ENCODE measurements around the gene PDE5A.

DNA sequence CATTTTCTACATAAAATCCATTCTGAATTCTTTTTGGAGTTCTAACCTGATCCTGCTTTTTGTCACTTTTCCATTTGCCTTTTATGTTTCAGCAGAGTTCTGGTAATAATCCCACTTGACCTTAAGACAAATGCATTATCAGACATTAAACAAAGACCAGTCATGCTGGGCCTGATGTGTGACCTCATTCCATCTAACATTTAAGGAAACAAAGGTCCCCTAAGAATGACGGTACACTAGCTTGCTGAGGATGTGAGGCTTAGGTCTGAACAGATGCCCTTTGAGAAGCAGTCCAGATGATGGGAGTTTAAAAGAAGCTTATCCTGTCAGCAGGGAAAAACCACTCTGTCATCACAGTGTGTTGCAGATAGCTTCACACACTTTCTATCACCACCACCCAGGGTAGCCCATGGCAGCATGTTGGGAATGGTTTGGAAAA lies 38.1 kb upstream of the PDE5A start:
- TF ChIP-seq, protein P1, sequence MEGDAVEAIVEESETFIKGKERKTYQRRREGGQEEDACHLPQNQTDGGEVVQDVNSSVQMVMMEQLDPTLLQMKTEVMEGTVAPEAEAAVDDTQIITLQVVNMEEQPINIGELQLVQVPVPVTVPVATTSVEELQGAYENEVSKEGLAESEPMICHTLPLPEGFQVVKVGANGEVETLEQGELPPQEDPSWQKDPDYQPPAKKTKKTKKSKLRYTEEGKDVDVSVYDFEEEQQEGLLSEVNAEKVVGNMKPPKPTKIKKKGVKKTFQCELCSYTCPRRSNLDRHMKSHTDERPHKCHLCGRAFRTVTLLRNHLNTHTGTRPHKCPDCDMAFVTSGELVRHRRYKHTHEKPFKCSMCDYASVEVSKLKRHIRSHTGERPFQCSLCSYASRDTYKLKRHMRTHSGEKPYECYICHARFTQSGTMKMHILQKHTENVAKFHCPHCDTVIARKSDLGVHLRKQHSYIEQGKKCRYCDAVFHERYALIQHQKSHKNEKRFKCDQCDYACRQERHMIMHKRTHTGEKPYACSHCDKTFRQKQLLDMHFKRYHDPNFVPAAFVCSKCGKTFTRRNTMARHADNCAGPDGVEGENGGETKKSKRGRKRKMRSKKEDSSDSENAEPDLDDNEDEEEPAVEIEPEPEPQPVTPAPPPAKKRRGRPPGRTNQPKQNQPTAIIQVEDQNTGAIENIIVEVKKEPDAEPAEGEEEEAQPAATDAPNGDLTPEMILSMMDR (IDR thresholded peaks at IDR 0.05): no peak
- no peak for TF ChIP-seq POLR2A (IDR thresholded peaks at IDR 0.05)
